ENCODE results near the gene CDK19. TPM values are rescaled to one million over a fixed set of nuclear protein-coding genes. Genes with fewer than 3 reads are reported as not detected.

CDK19 gene
- polyA plus RNA-seq, 1 experiment, result 21.4 TPM

GRCh38 chr6:110781522-110782214 is 33.6 kb downstream of the CDK19 start:
- ChIA-PET POLR2A (no interaction called here), CTCF (interaction anchor here (0.6 to 0.9 kb wide), 2 partner anchors 100 to 263 kb away, joined by 3 read pairs; no protein-coding TSS in a partner anchor)
- no peak overlapping the region for H3K4me3 ChIP-seq (ENCODE audit: low read depth, low read length)
- no peak overlapping the region for H3K27ac ChIP-seq (ENCODE audit: low read depth, low read length)
- TF ChIP-seq, protein P1, sequence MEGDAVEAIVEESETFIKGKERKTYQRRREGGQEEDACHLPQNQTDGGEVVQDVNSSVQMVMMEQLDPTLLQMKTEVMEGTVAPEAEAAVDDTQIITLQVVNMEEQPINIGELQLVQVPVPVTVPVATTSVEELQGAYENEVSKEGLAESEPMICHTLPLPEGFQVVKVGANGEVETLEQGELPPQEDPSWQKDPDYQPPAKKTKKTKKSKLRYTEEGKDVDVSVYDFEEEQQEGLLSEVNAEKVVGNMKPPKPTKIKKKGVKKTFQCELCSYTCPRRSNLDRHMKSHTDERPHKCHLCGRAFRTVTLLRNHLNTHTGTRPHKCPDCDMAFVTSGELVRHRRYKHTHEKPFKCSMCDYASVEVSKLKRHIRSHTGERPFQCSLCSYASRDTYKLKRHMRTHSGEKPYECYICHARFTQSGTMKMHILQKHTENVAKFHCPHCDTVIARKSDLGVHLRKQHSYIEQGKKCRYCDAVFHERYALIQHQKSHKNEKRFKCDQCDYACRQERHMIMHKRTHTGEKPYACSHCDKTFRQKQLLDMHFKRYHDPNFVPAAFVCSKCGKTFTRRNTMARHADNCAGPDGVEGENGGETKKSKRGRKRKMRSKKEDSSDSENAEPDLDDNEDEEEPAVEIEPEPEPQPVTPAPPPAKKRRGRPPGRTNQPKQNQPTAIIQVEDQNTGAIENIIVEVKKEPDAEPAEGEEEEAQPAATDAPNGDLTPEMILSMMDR (IDR thresholded peaks at IDR 0.05; ENCODE audit: low read depth, low read length), result no peak
- no peaks in the 10 kb centered on the region for H3K27me3 ChIP-seq (ENCODE audit: control insufficient read depth, insufficient read depth, low read length)
- DNase-seq (ENCODE audit: low read depth, low spot score), result no peak
- no peaks in the 10 kb centered on the region for H3K9me3 ChIP-seq (ENCODE audit: control insufficient read depth, insufficient read depth, low read length)

- no peaks in the 10 kb centered on the region for H3K9me3 ChIP-seq (ENCODE audit: control insufficient read depth, insufficient read depth, low read length)
- H3K27me3 ChIP-seq (ENCODE audit: control insufficient read depth, insufficient read depth, low read length), result no peaks in the 10 kb centered on the region
- TF ChIP-seq, protein P1 (IDR thresholded peaks at IDR 0.05; ENCODE audit: low read depth, low read length), result no peak
- H3K4me3 ChIP-seq (ENCODE audit: low read depth, low read length), result no peak overlapping the region
- ChIA-PET CTCF (no interaction called here), POLR2A (no interaction called here)
- H3K27ac ChIP-seq (ENCODE audit: low read depth, low read length), result no peak overlapping the region
- no peak for DNase-seq (ENCODE audit: low read depth, low spot score)
Observed at GRCh38 chr6:110778333-110778732, 36.9 kb downstream of the CDK19 start.

DNA sequence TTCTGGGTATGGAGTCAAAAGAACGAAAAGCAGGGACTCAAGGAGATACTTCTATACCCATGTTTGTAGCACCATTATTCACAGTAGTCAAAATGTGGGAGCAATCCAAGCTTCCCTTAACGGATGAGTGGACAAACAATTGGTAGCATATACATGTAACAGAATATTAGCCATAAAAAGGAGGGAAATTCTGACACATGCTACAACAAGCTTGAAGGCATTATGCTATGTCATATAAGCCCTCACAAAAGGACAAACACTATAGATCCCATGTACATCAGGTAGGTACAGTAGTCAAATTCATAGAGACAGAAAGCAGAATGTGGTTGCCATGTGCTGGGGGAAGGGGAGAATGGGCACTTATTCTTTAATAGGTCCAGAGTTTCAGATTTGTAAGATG is 37.6 kb downstream of the CDK19 start:
- no peaks in the 10 kb centered on the region for H3K27me3 ChIP-seq (ENCODE audit: control insufficient read depth, insufficient read depth, low read length)
- CTCF ChIA-PET, result no interaction called here
- no peak overlapping the region for H3K27ac ChIP-seq (ENCODE audit: low read depth, low read length)
- H3K9me3 ChIP-seq (ENCODE audit: control insufficient read depth, insufficient read depth, low read length), result peaks cover 3% of the 10 kb centered on the region; the same call in 1 of the 2 replicates
- no peak overlapping the region for H3K4me3 ChIP-seq (ENCODE audit: low read depth, low read length)
- TF ChIP-seq, protein P1 (IDR thresholded peaks at IDR 0.05; ENCODE audit: low read depth, low read length), result no peak
- DNase-seq (ENCODE audit: low read depth, low spot score), result no peak
- POLR2A ChIA-PET, result no interaction called here

GRCh38 chr6:110776413-110776812 is 38.9 kb downstream of the CDK19 start:
- TF ChIP-seq, protein P1 (IDR thresholded peaks at IDR 0.05; ENCODE audit: low read depth, low read length), result no peak
- POLR2A ChIA-PET, result no interaction called here

GRCh38 chr6:110769923-110770322 is 45.3 kb downstream of the CDK19 start:
- CTCF ChIA-PET, result no interaction called here
- Histone ChIP-seq H3K27me3 (ENCODE audit: control insufficient read depth, insufficient read depth, low read length) (no peaks in the 10 kb centered on the region), H3K4me3 (ENCODE audit: low read depth, low read length) (no peak overlapping the region), H3K9me3 (ENCODE audit: control insufficient read depth, insufficient read depth, low read length) (peaks cover 3% of the 10 kb centered on the region; the same call in 1 of the 2 replicates), H3K27ac (ENCODE audit: low read depth, low read length) (no peak overlapping the region)
- POLR2A ChIA-PET, result no interaction called here
- TF ChIP-seq, protein P1 (IDR thresholded peaks at IDR 0.05; ENCODE audit: low read depth, low read length), result no peak
- DNase-seq (ENCODE audit: low read depth, low spot score), result no peak

More at GRCh38 chr6:110776413-110776812, 38.9 kb downstream of the CDK19 start:
- Histone ChIP-seq H3K9me3 (ENCODE audit: control insufficient read depth, insufficient read depth, low read length) (peaks cover 3% of the 10 kb centered on the region; the same call in 1 of the 2 replicates), H3K27ac (ENCODE audit: low read depth, low read length) (no peak overlapping the region), H3K4me3 (ENCODE audit: low read depth, low read length) (no peak overlapping the region), H3K27me3 (ENCODE audit: control insufficient read depth, insufficient read depth, low read length) (no peaks in the 10 kb centered on the region)
- no peak for DNase-seq (ENCODE audit: low read depth, low spot score)
- CTCF ChIA-PET, result interaction anchor here (1.2 kb wide), 1 partner anchor 258 kb away, joined by 3 read pairs; no protein-coding TSS in a partner anchor
